Measurements from ENCODE around the gene TSC22D4.
"Not testable (repeated sequence)": the region's sequence is repeated elsewhere in the genome, so short reads cannot be mapped to it uniquely, and the experiment has no call there.

TSC22D4 gene

GRCh38 chr7:100464791-100465190 lies 14.2 kb downstream of the TSC22D4 start:
- no peak for DNase-seq (ENCODE audit: low read depth)
- TF ChIP-seq, protein P1, sequence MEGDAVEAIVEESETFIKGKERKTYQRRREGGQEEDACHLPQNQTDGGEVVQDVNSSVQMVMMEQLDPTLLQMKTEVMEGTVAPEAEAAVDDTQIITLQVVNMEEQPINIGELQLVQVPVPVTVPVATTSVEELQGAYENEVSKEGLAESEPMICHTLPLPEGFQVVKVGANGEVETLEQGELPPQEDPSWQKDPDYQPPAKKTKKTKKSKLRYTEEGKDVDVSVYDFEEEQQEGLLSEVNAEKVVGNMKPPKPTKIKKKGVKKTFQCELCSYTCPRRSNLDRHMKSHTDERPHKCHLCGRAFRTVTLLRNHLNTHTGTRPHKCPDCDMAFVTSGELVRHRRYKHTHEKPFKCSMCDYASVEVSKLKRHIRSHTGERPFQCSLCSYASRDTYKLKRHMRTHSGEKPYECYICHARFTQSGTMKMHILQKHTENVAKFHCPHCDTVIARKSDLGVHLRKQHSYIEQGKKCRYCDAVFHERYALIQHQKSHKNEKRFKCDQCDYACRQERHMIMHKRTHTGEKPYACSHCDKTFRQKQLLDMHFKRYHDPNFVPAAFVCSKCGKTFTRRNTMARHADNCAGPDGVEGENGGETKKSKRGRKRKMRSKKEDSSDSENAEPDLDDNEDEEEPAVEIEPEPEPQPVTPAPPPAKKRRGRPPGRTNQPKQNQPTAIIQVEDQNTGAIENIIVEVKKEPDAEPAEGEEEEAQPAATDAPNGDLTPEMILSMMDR (IDR thresholded peaks at IDR 0.05; ENCODE audit: low read length, missing control alignments): no peak
- H3K4me3 ChIP-seq (replicated peaks; ENCODE audit: low read depth, low read length): no peak overlapping the region

GRCh38 chr7:100464210-100464660 lies 14.8 kb downstream of the TSC22D4 start, which contains the start of gene SPACDR:
SPACDR (minus strand) TSS chr7:100464260; CDS start chr7:100464025, 235 bp downstream.
- DNase-seq (ENCODE audit: low read depth): no peak
- TF ChIP-seq, protein P1 (IDR thresholded peaks at IDR 0.05; ENCODE audit: low read length, missing control alignments): no peak
- no peak within 1 kb of the TSS for H3K4me3 ChIP-seq (replicated peaks; ENCODE audit: low read depth, low read length)

DNA sequence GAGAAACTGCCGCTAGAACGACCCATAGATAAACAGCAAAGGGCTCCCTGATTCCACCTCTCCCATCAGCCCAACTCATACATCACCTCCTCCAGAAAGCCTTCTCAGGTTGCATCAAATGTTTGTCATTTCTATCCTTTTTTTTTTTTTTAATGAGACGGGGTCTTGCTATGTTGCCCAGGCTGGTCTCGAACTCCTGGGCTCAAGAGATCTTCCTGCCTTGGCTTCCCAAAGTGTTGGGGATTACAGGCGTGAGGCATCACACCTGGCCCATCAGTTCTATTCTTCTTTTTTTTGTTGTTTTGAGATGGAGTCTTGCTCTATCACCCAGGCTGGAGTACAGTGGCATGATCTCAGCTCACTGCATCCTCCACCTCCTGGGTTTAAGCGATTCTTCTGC lies 22.0 kb downstream of the TSC22D4 start:
- DNase-seq (ENCODE audit: low read depth): no peak
- TF ChIP-seq, protein P1 (IDR thresholded peaks at IDR 0.05; ENCODE audit: low read length, missing control alignments): no peak
- no peak overlapping the region for H3K4me3 ChIP-seq (replicated peaks; ENCODE audit: low read depth, low read length)

GRCh38 chr7:100456562-100456961 lies 22.5 kb downstream of the TSC22D4 start:
- H3K4me3 ChIP-seq (replicated peaks; ENCODE audit: low read depth, low read length): no peak overlapping the region
- no peak for DNase-seq (ENCODE audit: low read depth)
- TF ChIP-seq, protein P1 (IDR thresholded peaks at IDR 0.05; ENCODE audit: low read length, missing control alignments): no peak

GRCh38 chr7:100455206-100455605 lies 23.8 kb downstream of the TSC22D4 start:
- DNase-seq (ENCODE audit: low read depth): no peak
- TF ChIP-seq, protein P1 (IDR thresholded peaks at IDR 0.05; ENCODE audit: low read length, missing control alignments): no peak
- H3K4me3 ChIP-seq (replicated peaks; ENCODE audit: low read depth, low read length): no peak overlapping the region

DNA sequence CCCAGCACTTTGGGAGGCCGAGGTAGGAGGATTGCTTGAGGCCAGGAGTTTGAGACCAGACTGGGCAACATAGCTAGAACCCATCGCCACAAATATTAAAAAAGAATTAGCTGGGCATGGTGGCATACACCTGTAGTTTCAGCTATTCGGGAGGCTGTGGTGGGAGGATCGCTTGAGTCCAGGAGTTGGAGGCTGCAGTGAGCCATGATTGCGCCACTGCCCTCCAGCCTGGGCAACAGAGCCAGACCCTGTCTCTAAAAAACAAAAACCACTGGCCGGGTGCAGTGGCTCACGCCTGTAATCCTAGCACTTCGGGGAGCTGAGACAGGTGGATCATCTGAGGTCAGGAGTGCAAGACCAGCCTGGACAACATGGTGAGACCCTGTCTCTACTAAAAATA lies 25.2 kb downstream of the TSC22D4 start:
- H3K4me3 ChIP-seq (replicated peaks; ENCODE audit: low read depth, low read length); DNase-seq (ENCODE audit: low read depth): not testable (repeated sequence)

DNA sequence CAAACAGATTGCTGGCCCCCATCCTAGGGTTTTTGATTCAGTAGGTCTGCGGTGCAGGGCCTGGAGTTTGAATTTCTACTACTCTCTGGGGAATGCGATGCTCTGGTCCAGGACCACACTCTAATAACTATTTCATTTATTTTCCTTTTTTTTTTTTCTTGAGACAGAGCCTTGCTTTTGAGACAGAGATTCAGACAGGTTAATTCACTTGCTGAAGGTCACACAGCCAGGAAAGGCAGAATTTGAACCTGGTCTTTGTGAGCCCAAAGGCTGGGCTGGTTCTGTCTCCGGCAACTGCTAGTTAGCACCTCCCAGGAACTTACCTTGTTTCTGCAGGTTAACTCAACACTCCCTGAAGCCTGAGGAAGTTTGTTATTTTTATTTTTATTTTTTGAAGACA lies 26.5 kb downstream of the TSC22D4 start:
- no peak overlapping the region for H3K4me3 ChIP-seq (replicated peaks; ENCODE audit: low read depth, low read length)
- DNase-seq (ENCODE audit: low read depth): no peak
- TF ChIP-seq, protein P1 (IDR thresholded peaks at IDR 0.05; ENCODE audit: low read length, missing control alignments): no peak

Measured in fibroblast of pulmonary artery (primary cell).